DND-41 (cell line): Measurements from ENCODE around the gene ARHGAP26.

Experiments
- CTCF ChIP-seq: IDR thresholded peaks from 2 replicates; pipeline ENCODE4 v1.5.1; 2012; ENCODE audit warnings: borderline replicate concordance, low read length, moderate library complexity, mild to moderate bottlenecking; ENCODE audit not compliant: poor library complexity, severe bottlenecking; ENCODE audit errors: extremely low read depth
- EZH2 ChIP-seq: IDR thresholded peaks from 3 replicates; pipeline ENCODE4 v1.6.1; 2012; ENCODE audit warnings: borderline replicate concordance, low read depth, mild to moderate bottlenecking, moderate library complexity, low read length, inconsistent platforms; ENCODE audit not compliant: severe bottlenecking

GRCh38 chr5:142952229-142952628 is 182.1 kb downstream of the ARHGAP26 start:
- TF ChIP-seq CTCF (no peak), EZH2 (no peak)
